GM21423 (cell line): ENCODE data around the gene GAPDH.
"Not testable (repeated sequence)": the region's sequence is repeated elsewhere in the genome, so short reads cannot be mapped to it uniquely, and the experiment has no call there.

Experiments used
- ATAC-seq: cut with Tn5 transposase; IDR thresholded peaks from one replicate; pipeline ENCODE4 v1.9.1; 2021; ENCODE audit warnings: mild to moderate bottlenecking, moderate library complexity; ENCODE audit not compliant: unreplicated experiment

Gene GAPDH

GRCh38 chr12:6533923-6534694, at the start of gene GAPDH:
Gene GAPDH, plus strand, starts transcription at chr12:6534517. Its CDS starts 316 bp downstream, at chr12:6534833.
- ATAC-seq: peak; percentile 57

GRCh38 chr12:6488240-6488639, 46.1 kb upstream of the GAPDH start:
- ATAC-seq: no peak

- ATAC-seq: no peak
Measured at GRCh38 chr12:6489449-6489848, 44.9 kb upstream of the GAPDH start.

GRCh38 chr12:6490673-6491072, 43.6 kb upstream of the GAPDH start:
- ATAC-seq: not testable (repeated sequence)

GRCh38 chr12:6492838-6493496, 41.4 kb upstream of the GAPDH start, which contains the start of gene MRPL51:
Gene MRPL51, minus strand, starts transcription at chr12:6493262. Its CDS starts 126 bp downstream, at chr12:6493136.
- ATAC-seq: peak; percentile 75

GRCh38 chr12:6493497-6494257, 40.6 kb upstream of the GAPDH start, which contains the start of gene NCAPD2:
Gene NCAPD2, plus strand, starts transcription at chr12:6494102. Its CDS starts 997 bp downstream, at chr12:6495099.
- ATAC-seq: peak; percentile 81

- ATAC-seq: no peak
Measured at GRCh38 chr12:6494258-6494743, 40.0 kb upstream of the GAPDH start.

- no peak for ATAC-seq
Measured at GRCh38 chr12:6494968-6495367, 39.3 kb upstream of the GAPDH start.

- not testable (repeated sequence) for ATAC-seq
Measured at GRCh38 chr12:6497291-6497690, 37.0 kb upstream of the GAPDH start.

GRCh38 chr12:6500466-6500865, 33.9 kb upstream of the GAPDH start:
- no peak for ATAC-seq

- ATAC-seq: no peak
Measured at GRCh38 chr12:6507102-6507998, 27.0 kb upstream of the GAPDH start.

- ATAC-seq: no peak
Measured at GRCh38 chr12:6508087-6508486, 26.2 kb upstream of the GAPDH start.

GRCh38 chr12:6520186-6520585, 14.1 kb upstream of the GAPDH start:
- no peak for ATAC-seq

- ATAC-seq: no peak
Measured at GRCh38 chr12:6522193-6522592, 12.1 kb upstream of the GAPDH start.

GRCh38 chr12:6523708-6524107, 10.6 kb upstream of the GAPDH start:
- ATAC-seq: no peak

GRCh38 chr12:6524648-6525047, 9.7 kb upstream of the GAPDH start:
- no peak for ATAC-seq

- no peak for ATAC-seq
Measured at GRCh38 chr12:6526201-6526600, 8.1 kb upstream of the GAPDH start.

- no peak for ATAC-seq
Measured at GRCh38 chr12:6526766-6527525, 7.4 kb upstream of the GAPDH start.

GRCh38 chr12:6527711-6528110, 6.6 kb upstream of the GAPDH start:
- no peak for ATAC-seq
